Gastroesophageal sphincter (tissue), 4 donors: ENCODE results near the gene ZFHX3. TPM values are rescaled to one million over a fixed set of nuclear protein-coding genes. Genes with fewer than 3 reads are reported as not detected.

Experiments
- ATAC-seq: fragments of 150-250 bp; one replicate; pipeline ENCODE4 v1.9.1; 2016; ENCODE audit warnings: mild to moderate bottlenecking, moderate library complexity
- H3K27ac ChIP-seq, 4 donors: fragments of 200-600 bp; sonication (generic) in 3 of 4; 1 replicate in 3 of 4; 2 replicates in 1 of 4; pipeline ENCODE4 v1.5.1; 2016 to 2019
- H3K27me3 ChIP-seq: fragments of 200-600 bp; sonication (generic); one replicate; pipeline ENCODE4 v1.5.1; 2019
- H3K36me3 ChIP-seq, 2 donors: fragments of 200-600 bp; sonication (generic); one replicate each; pipeline ENCODE4 v1.5.1; 2019; ENCODE audit warnings: control low read depth in 1 of 2
- H3K4me1 ChIP-seq, 3 donors: fragments of 200-600 bp; sonication (generic); 1 replicate in 2 of 3; 2 replicates in 1 of 3; pipeline ENCODE4 v1.5.1; 2016 to 2019; ENCODE audit warnings: control low read depth in 2 of 3
- H3K4me3 ChIP-seq, 2 donors: fragments of 200-600 bp; sonication (generic); one replicate each; pipeline ENCODE4 v1.5.1; 2019; ENCODE audit warnings: mild to moderate bottlenecking in 1 of 2, moderate library complexity in 1 of 2
- H3K9me3 ChIP-seq, 3 donors: fragments of 200-600 bp; sonication (generic); one replicate each; pipeline ENCODE4 v1.5.1; 2017 to 2019; ENCODE audit warnings: control low read depth in 2 of 3
- CTCF ChIP-seq, 4 experiments: fragments of 200-600 bp in 2 of 4; fragments of 450-650 bp in 2 of 4; sonication (generic) in 1 of 4; IDR thresholded peaks; one replicate each; pipeline ENCODE4 v1.5.1; 2017 to 2019; ENCODE audit warnings: antibody characterized with exemption in 4 of 4, mild to moderate bottlenecking in 2 of 4, moderate library complexity in 2 of 4
- EP300 ChIP-seq: sonication (generic); formaldehyde crosslinking; IDR thresholded peaks from one replicate; pipeline ENCODE4 v1.6.1; 2017; ENCODE audit warnings: antibody characterized with exemption, mild to moderate bottlenecking
- POLR2A ChIP-seq, 2 donors: fragments of 450-650 bp; IDR thresholded peaks; one replicate each; pipeline ENCODE4 v1.6.1; 2017; ENCODE audit warnings: antibody characterized with exemption in 2 of 2, mild to moderate bottlenecking in 2 of 2, moderate library complexity in 1 of 2
- POLR2AphosphoS5 ChIP-seq: sonication (generic); formaldehyde crosslinking; IDR thresholded peaks from one replicate; pipeline ENCODE4 v1.6.1; 2017; ENCODE audit warnings: antibody characterized with exemption
- WGBS, 2 donors: methylation state at CpG; one replicate each; pipeline ENCODE4 v1.1.5; 2018; ENCODE audit warnings: low coverage in 1 of 2; 5-methylcytosine and 5-hydroxymethylcytosine counted together
- total RNA-seq, 4 donors: library from RNA; depleted of rRNA; stranded (reverse); fragments of >200 nt; gene quantifications; one replicate each; pipeline ENCODE4 v1.1.0, GENCODE V29; 2016

Gene ZFHX3
- total RNA-seq, 4 donors from 2014 or later = 24.0 to 47.1 (median 29.5) TPM

GRCh38 chr16:72876981-72877373 is 171.0 kb downstream of the ZFHX3 start:
- H3K27ac ChIP-seq = peak overlapping the region in 1 of 4 donors; percentile 48
- TF ChIP-seq CTCF (IDR thresholded peaks at IDR 0.05) = no peak
- no peak for TF ChIP-seq POLR2AphosphoS5
- no peak for TF ChIP-seq EP300
- no peak for TF ChIP-seq POLR2A (IDR thresholded peaks at IDR 0.05)
- ATAC-seq = no peak

GRCh38 chr16:72876221-72876620 is 171.7 kb downstream of the ZFHX3 start:
- no peaks in the 10 kb centered on the region for H3K27me3 ChIP-seq
- no peaks in the 10 kb centered on the region for H3K36me3 ChIP-seq
- TF ChIP-seq POLR2AphosphoS5 (no peak), EP300 (no peak), CTCF (IDR thresholded peaks at IDR 0.05) (no peak), POLR2A (IDR thresholded peaks at IDR 0.05) (no peak)
- no peaks in the 10 kb centered on the region for H3K9me3 ChIP-seq
- WGBS, 2 donors = 53 to 85% methylated on average over 8 of the region's 8 CpGs
- no peak overlapping the region for H3K4me3 ChIP-seq
- H3K27ac ChIP-seq = peak overlapping the region in 1 of 4 donors; percentile 30
- peak; percentile 64 for ATAC-seq
- peaks cover 0 to 22% (median 0%) of the 10 kb centered on the region in 3 donors for H3K4me1 ChIP-seq

More at GRCh38 chr16:72876981-72877373, 171.0 kb downstream of the ZFHX3 start:
- no peaks in the 10 kb centered on the region for H3K9me3 ChIP-seq
- no peaks in the 10 kb centered on the region for H3K27me3 ChIP-seq
- WGBS, 2 donors = 85 to 88% methylated on average over 4 to 9 of the region's 9 CpGs
- no peak overlapping the region for H3K4me3 ChIP-seq
- H3K36me3 ChIP-seq = no peaks in the 10 kb centered on the region
- peaks cover 0 to 22% (median 0%) of the 10 kb centered on the region in 3 donors for H3K4me1 ChIP-seq

GRCh38 chr16:72875291-72876031 is 172.5 kb downstream of the ZFHX3 start:
- peaks cover 0 to 22% (median 0%) of the 10 kb centered on the region in 3 donors for H3K4me1 ChIP-seq
- no peaks in the 10 kb centered on the region for H3K36me3 ChIP-seq
- H3K9me3 ChIP-seq = no peaks in the 10 kb centered on the region
- no peak overlapping the region for H3K4me3 ChIP-seq
- H3K27ac ChIP-seq = no peak overlapping the region
- TF ChIP-seq CTCF (IDR thresholded peaks at IDR 0.05) = no peak
- no peak for TF ChIP-seq POLR2AphosphoS5
- no peak for TF ChIP-seq EP300
- WGBS, 2 donors = 81 to 93% methylated on average over 8 to 10 of the region's 12 CpGs
- ATAC-seq = no peak
- H3K27me3 ChIP-seq = no peaks in the 10 kb centered on the region

GRCh38 chr16:72873853-72874252 is 174.1 kb downstream of the ZFHX3 start:
- Histone ChIP-seq H3K27me3 (no peaks in the 10 kb centered on the region), H3K27ac (no peak overlapping the region), H3K9me3 (no peaks in the 10 kb centered on the region), H3K4me1 (peaks cover 0 to 22% (median 0%) of the 10 kb centered on the region in 3 donors), H3K36me3 (no peaks in the 10 kb centered on the region), H3K4me3 (no peak overlapping the region)
- ATAC-seq = no peak
- TF ChIP-seq POLR2AphosphoS5 = no peak
- TF ChIP-seq EP300 = no peak
- no peak for TF ChIP-seq POLR2A (IDR thresholded peaks at IDR 0.05)
- TF ChIP-seq CTCF (IDR thresholded peaks at IDR 0.05) = no peak
- 95 to 98% methylated on average over 6 to 7 of the region's 8 CpGs for WGBS, 2 donors

- ATAC-seq = no peak
- WGBS, 2 donors = 76 to 78% methylated on average over 5 of the region's 5 CpGs
- no peak overlapping the region for H3K4me3 ChIP-seq
- no peaks in the 10 kb centered on the region for H3K36me3 ChIP-seq
- H3K27ac ChIP-seq = no peak overlapping the region
- H3K9me3 ChIP-seq = no peaks in the 10 kb centered on the region
- no peak for TF ChIP-seq CTCF (IDR thresholded peaks at IDR 0.05)
- no peak for TF ChIP-seq POLR2AphosphoS5
- TF ChIP-seq EP300 = no peak
- no peak for TF ChIP-seq POLR2A (IDR thresholded peaks at IDR 0.05)
- H3K27me3 ChIP-seq = no peaks in the 10 kb centered on the region
- peaks cover 0 to 15% (median 0%) of the 10 kb centered on the region in 3 donors for H3K4me1 ChIP-seq
These were observed 174.9 kb downstream of the ZFHX3 start for GRCh38 chr16:72873044-72873443.
